Fibroblast of peridontal ligament (primary cell): Measurements from ENCODE around the gene ZEB2.
A peak's percentile ranks its signal among the peaks of the same experiment; 100 is the strongest.

Source experiments
- DNase-seq: peaks from one replicate; pipeline ENCODE4 v3.0.0-alpha.2; 2010; ENCODE audit errors: extremely low read depth

Gene ZEB2

DNA sequence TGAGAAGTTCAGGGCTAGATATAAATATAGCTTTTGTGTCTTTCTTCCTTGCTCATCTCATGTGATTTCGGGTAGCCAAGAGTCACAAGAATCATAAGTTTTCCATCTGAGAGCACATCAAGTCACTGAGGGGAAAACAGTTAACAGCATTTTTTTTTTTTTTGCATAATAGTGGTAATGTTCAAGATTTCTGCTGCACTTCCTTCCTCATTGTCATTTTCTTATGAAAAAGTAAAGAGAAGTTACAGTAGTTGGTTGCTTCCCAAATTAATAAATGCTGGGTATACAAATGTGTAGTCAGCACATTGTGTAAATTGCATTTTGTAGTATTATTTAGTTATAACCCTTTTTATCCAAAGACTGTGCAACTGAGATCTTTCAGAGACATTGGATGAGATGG lies 93.6 kb downstream of the ZEB2 start:
- no peak for DNase-seq

DNA sequence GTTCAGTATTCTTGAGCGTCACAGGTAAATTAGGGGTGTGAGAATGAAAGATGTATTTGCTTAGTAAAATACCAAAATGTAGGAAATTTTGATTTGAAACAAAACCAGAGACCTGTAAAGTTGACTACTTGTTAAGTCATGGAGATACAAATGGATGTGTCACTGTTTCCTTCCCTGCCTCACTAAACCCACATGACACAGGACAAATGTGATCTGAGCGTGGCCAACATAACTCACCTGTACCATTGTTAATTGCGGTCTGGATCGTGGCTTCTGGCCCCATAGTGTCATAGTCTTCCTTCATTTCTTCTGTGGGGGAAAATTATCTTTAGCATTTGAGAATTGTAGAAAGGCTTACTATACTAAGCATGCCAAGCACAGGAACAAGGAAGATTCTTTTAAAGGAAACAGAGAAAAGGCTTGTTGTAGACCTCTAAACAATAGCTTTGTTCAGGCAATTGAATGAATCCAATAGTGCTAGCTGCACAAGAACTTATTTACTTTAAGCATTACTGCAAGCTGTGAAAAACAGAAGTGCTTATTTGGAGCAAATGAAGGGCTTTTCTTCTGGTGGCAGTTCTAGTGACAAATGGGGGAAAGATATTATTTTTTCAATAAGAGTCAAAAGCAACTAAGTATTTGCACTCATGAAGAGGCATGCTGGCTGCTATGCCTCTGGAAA lies 95.2 kb downstream of the ZEB2 start:
- no peak for DNase-seq

DNA sequence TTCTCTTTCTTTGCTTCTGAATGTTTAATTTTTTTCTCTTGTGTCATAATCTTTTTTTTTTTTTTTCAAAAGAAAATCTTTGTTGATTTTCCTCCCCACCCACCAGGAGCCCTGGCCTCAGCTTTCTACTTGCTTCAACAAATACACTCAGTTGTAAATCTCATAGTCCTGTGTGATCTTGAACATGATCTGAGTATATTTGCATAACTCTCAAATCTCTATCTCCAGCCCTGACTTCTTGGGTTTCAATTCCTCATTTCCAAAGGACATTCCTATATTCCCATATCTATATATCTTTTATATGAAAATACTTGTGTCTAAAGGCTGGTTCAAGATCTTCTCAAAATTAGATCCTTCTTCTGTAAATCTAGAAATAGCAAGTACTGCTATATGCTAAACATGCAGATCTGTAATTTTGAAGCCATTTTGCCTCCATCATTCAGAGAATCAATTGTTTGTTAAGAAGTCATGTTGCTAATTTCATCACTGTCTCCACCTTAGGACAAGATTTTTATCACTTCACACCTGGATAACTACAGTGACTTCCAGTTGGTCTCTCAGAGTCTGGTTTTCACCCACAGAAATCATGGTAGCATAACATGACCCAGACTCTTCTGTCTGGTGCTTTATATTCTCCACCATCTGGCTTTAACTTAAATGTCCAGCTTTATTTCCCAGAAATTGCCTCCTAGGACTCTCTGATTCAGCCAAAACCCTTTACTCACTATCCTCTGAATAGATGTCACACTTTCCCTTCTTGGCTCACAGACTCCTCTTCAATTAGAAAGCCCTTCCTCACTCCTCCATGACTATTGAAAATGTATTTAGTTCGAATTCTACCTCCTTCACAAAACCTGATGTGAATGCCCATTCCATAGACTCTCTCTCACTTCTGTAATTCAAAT lies 98.1 kb downstream of the ZEB2 start:
- DNase-seq, result peak; percentile 50

DNA sequence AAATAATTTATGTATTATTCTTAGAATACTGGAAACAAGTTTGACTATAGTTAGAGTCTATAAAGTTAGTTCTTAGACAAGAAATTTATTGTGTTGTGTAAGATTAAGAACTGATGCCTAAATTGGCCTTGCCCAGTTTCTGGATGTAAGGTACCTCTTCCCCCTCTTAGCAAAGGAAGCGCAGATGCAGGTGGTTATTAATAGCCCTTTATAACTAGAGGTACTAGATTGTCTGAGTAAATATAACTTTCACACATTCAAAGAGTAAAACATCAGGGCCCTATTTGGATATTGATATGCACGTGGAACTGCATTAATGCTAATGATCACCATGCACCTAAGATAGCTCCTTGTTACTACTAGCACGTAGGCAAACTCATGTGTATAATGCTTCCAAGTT lies 100.7 kb downstream of the ZEB2 start:
- no peak for DNase-seq

DNA sequence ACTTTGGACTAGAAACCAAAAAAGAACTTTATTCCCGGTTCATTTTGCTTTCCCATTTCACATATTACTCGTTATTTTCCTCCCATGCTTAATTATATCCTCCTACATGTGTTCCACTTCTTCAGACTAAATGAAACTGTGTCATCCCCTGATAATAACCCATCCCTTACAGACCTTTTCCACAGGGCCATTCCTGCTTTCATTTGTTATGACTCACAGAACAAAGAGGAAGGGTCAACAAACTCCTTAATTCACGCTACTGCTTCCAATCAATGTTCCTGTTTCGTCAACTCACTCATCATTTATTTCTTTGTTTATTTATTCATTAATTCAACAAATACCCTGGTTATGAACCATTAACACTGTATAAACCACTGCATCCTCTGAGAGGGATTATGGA lies 104.5 kb downstream of the ZEB2 start:
- DNase-seq, result no peak

DNA sequence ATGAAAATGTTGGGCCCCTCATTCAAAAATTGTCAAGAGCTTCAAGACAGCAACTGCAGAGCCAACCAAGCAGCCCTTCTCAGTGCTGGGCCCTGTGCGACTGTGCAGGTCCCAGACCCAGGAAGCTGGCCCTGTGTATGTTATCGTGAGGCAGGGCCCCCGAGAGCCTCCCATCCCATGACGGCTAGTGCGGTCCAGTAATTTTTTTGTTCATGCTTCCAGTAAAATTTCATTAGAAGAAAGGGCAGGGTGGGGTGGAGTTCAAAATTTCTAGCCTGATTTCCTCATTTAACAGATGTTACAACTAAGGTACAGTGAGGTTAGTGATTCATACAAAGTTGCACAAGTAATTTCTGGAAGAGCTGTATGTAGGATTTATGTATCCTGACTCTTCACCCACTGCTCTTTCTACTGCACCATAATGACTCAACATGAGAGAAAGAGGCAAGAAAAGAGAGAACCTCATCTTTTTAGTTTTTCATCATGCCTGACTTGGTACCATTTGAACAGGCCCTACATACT lies 105.5 kb downstream of the ZEB2 start:
- DNase-seq, result peak; percentile 97

DNA sequence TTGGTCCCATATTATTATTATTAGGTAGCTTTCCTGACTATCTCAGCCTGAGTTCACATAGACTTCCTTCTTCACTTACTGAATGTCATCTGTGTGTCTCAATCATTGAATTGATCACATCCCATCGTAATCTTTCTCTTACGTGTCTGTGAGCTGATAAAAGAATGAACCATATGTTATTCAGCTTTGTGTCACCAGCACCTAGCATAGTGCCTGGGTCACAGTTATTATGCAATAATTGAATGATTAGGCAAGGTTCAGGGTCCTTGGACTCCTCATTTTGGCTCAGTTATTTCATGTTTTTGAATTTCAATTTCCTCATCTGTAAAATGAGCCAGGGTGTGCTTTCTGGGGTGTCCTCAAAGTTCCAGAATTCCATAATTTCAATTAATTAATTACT lies 107.2 kb downstream of the ZEB2 start:
- no peak for DNase-seq

DNA sequence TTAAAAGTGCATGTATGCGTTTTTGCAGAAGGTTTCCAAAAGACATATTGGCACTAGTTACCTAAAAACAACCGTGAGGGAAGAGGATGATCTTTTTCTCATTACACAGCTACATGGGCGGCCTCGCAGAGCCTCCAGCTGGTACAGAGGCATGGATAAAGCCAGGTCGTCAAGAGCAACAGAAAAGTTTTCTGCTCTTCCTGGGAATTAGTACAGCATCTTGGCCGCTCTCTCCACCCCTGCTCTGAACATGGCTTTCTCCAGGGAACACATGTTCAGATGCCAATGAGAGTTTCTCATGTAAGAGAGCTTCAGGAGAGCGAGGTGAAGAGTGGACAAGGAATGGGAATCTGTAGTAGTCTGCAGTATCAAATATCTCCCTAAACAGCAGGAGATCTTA lies 108.4 kb downstream of the ZEB2 start:
- DNase-seq, result no peak

DNA sequence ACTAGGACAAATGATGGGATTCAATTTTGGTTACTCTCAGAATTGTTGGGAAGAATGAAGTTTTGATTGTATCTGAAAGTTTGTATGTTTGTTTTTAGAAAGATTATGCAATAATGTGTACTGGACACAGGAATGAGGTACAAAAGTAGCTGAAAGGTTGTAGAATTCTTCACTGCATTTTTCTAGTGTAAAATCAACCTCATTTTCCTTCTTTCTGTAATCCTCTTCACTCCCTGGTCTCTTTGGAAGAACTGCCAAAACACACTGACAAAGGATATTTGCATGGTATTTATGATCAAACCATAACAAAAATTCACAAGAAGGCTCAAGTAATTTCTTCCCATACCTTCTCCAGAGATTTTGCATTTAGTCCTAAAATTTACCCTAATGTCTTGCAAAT lies 110.7 kb downstream of the ZEB2 start:
- no peak for DNase-seq

DNA sequence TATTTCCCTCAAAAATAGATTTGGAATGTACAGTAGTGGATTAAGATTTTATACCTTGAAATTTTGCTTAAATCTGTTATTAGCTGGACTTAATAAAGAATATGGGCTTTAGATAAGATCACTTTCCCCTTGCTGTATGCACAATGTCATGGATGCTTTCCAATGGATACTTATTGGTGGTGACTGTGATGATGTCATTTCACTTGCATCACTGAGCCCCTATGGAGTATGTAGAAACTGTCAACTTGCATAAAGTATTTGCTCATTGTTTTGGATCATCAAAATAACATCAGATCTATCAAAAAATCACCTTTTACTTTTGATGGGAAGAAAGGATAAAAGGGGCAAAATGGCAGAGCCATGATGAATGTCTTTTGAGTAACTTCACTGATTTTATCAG lies 112.7 kb downstream of the ZEB2 start:
- DNase-seq, result no peak

DNA sequence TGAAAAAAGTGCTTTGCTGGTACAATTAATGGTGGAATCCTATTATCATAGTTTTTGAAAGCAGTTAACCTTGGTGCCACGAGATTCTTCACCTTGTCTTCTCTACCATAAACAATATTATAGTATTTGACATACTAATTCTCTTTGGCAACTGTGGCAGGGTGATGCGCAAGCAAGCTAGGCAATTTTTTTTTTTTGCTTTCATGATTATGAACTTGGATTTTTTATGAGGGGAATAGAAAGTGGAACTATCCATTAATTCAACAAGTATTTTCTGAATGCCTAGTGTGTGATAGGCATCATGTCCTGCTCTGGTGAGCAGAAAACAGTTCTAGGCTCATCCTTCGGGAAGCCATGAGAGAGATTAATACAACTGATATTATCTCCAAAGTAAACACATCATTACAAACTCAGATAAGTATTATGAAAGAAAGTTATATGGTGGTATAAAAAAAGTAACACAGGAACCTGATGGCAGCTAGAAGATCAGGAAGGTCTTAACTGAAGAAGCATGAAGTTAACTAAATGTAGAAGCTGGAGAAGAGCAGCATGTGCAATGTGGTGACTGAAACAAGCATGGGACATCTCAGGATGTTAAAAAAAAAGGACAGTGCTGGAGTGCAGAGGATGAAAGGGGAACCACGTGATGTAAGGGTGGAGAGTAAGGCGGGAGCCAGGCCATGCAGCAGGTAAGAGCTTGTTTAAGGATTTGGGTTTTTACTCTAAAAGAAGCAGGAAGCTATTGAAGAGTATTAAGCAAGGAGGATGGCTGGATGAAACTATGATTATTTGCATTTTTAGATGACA lies 113.7 kb downstream of the ZEB2 start:
- no peak for DNase-seq

DNA sequence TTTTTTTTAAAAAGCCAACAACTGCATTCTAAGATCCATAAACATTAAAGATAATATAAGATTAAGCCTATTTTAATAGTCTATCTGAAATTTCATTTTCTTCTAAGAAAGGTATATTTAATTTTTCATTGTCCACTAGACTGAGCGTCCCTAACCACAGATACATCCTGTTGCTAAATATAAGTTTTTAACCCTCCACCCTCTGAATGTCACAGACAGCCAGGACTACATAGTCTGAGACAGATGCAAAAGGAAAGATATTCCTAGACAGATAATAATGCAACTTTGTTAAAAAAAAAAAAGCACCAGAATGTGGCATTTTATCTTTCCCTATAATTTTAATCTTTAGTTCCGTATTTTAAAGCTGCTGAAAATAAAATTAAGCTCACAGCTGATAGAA lies 114.6 kb downstream of the ZEB2 start:
- DNase-seq, result no peak

DNA sequence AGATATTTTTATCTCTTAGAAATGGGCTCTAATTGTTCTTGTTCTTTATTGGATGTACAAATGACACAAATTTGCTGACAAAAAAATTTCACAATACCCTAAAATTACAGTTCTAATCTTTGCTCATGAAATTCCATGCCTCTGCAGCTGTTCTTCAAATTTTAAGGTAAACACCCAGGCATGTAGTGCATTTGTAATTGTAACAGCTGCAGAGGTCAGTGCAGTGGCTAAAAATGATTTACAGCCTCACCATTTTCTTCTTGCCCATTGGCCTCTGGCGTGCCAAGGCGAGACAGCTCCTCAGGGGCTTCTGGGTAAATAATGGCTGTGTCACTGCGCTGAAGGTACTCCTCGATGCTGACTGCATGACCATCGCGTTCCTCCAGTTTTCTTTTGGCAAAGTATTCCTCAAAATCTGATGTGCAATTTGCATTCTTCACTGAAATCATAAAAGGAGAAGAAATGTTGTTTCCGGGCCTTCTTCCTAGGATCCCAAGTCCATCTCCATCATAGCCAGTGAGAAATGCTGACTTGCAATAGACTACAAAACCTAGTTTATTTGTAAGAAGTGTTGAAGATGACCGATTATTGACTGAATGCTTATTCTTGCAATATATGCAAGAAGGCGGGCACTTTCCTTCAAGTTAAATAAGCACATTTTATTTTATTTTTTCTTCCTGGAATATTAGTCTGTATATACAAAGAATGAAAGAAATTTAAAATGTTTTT lies 115.2 kb downstream of the ZEB2 start:
- no peak for DNase-seq

DNA sequence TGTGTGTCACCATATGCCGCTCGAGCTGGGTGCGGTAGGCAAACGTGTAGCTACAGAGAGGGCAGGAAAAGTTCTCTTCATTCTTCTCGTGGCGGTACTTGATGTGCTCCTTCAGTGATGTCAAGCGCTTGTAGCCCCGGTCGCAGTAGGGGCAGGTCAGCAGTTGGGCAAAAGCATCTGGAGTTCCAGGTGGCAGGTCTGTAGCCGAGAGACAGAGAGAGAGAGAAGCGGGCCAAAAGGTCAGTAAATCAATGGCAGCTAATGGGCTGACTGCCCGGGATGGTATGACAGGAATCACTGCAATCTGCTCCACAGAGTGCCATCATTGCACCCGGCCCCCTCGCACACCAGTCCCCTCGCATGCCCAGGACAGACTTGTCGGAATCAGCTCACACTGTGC lies 116.0 kb downstream of the ZEB2 start:
- DNase-seq, result no peak

DNA sequence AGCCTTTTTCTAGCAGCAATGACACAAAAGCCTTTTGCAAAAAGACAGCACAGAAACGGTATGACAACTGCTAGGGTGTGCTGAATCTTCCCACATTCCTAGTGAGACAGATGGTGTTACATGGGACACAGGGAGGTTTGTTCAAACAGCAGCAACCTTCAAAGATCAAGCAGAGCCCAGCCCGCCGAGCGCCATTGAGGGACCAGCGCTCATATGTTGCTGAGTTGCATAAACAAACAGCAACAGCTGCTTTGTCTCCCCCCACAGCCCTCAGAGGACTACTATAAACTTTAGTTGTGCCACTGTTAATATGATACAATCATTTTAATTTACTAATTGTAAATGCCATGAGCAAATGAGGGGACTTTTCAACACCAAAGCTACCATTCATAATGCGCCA lies 117.7 kb downstream of the ZEB2 start:
- no peak for DNase-seq

DNA sequence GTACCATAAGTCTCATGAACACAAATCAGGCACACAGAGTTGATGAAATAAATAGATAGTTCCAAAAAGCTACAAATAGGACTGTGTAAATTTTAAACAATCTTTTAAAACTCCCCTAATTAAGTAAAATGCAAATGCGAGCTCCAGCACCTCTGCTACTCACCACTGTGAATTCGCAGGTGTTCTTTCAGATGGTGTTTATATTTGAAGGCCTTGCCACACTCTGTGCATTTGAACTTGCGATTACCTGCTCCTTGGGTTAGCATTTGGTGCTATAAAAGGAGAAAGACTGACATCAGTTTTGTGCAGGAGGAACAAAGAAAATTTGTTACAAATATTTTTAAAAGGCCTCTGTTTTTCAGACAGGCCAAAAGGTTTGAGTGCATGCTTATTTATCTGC lies 118.9 kb downstream of the ZEB2 start:
- DNase-seq, result no peak

DNA sequence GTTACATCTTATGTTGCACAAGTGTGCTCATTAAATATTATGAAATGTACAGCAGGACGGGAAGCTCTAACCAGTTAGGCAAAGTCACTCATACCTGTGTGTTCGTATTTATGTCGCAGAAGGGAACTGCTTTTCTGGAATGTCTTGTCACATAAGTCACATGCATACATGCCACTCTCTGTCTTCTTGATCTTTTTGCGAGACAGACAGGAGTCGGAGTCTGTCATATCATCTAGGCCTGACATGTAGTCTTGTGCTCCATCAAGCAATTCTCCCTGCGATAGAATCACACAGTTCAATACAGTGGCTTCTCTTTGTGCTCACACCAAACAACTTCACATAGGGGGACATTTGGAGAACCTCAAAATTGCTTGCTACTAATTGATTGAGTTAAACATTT lies 123.6 kb downstream of the ZEB2 start:
- DNase-seq, result no peak

DNA sequence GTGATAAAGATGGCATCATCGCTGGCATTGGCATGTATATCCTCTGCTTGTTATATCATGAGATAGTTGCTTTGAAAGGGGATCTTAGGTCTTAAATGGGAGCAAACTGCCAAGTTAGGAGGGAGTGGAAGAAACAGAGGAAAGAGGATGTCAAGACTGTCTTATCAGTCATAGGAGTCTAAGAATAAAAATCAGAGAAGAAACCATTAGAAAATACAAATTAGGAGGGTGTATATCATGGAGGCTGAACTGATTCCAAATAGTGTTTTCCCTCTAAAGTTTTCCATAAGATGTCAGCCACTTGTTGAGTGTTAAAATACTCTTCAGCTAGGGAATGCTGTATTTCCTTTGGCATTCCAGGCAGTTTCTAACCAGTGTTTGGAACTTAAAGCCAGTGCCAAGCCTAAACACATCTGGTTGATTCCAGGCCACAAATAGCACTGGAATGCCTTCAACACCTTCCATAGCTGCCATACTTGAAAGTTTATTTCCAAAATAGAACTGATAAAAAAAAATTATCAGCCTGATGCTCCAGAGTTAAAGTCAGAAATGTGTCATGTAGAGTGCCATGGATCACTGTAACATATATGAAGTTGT lies 129.4 kb downstream of the ZEB2 start:
- peak; percentile 82 for DNase-seq

DNA sequence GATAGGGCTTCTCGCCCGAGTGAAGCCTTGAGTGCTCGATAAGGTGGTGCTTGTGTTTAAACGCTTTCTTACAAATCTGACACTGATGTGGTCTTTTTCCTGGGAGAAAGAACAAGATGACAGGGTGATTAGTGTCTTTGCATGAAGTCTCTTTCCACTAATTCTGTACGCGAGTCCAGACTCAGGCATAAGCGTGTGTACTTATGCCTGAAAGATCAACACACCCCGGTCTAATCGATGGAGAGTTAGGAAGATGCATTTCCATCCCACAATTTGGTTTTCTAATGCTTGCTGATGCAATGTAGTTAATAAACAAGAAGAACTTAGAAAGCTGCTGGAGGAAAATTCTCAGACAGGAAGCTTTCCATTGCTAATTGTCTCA lies 130.0 kb downstream of the ZEB2 start:
- no peak for DNase-seq

DNA sequence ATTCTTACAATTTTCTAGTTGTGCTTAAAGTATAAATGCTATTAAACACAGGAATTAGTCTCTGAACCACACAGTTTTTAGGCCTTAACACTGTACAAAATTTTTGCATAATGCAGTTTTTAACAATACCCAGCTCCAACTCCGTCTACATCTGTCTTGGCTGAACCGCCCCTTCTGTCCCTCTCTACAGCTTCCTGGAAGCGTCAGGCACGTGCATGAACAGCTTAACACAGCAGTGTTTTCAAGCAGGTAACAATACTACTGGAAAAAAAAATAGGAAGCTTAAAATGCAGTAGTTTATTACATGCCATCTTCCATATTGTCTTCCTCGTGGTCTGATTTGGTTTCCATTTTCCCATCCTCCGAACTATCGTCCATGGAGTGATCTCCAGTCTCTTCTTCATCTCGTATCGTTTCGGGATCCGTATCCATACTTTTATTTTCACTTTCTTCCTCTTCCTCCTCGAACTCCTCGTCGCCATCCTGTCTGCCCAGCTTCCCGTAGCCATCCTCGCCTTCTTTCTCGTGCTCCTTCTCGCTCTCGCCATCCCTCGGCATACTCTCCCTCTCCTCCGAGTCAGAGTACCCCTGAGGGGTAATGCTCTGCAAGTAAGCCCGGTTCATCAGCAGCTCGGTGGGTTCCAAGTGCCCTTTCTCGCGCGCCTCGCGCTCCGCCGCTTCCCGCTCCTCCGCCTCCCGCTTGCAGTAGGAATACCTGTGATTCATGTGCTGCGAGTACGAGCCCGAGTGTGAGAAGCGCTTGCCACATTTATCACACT lies 130.6 kb downstream of the ZEB2 start:
- no peak for DNase-seq
